Lung (tissue), 12 donors: ENCODE measurements around the gene TSEN15. TPM values are rescaled to one million over a fixed set of nuclear protein-coding genes. Genes with fewer than 3 reads are reported as not detected.

Experiments used
- ATAC-seq: fragments of 200-7000 bp; cut with Tn5 transposase; one replicate; pipeline ENCODE4 v1.9.1; 2020; ENCODE audit warnings: moderate number of reproducible peaks; ENCODE audit not compliant: insufficient read depth, low FRiP score
- DNase-seq, 3 donors: peaks; one replicate each; pipeline ENCODE4 v3.0.0-alpha.2; 2013 to 2017
- H3K27ac ChIP-seq, 2 donors: one replicate each; pipeline ENCODE4 v1.5.1; 2013; ENCODE audit warnings: mild to moderate bottlenecking in 2 of 2, moderate library complexity in 2 of 2, control low read depth in 1 of 2, inconsistent platforms in 1 of 2, low read depth in 1 of 2, low read length in 1 of 2
- H3K27me3 ChIP-seq, 3 donors: one replicate each; pipeline ENCODE4 v1.5.1; 2013; ENCODE audit warnings: low read length in 2 of 3; ENCODE audit not compliant: control insufficient read depth in 3 of 3, insufficient read depth in 3 of 3
- H3K36me3 ChIP-seq, 4 donors: one replicate each; pipeline ENCODE4 v1.5.1; 2013; ENCODE audit warnings: low read length in 4 of 4, mild to moderate bottlenecking in 1 of 4, moderate library complexity in 1 of 4; ENCODE audit not compliant: control insufficient read depth in 4 of 4, insufficient read depth in 4 of 4
- H3K4me1 ChIP-seq, 5 donors: one replicate each; pipeline ENCODE4 v1.5.1; 2013; ENCODE audit warnings: low read length in 5 of 5, mild to moderate bottlenecking in 2 of 5, moderate library complexity in 1 of 5; ENCODE audit not compliant: control insufficient read depth in 5 of 5, insufficient read depth in 5 of 5
- H3K4me3 ChIP-seq: one replicate; pipeline ENCODE4 v1.5.1; 2013; ENCODE audit warnings: mild to moderate bottlenecking, control low read depth, moderate library complexity
- H3K9ac ChIP-seq, 2 donors: one replicate each; pipeline ENCODE4 v1.5.1; 2013; ENCODE audit warnings: low read length in 2 of 2, control low read depth in 1 of 2; ENCODE audit not compliant: insufficient read depth in 1 of 2
- H3K9me3 ChIP-seq, 4 donors: one replicate each; pipeline ENCODE4 v1.5.1; 2013; ENCODE audit warnings: low read length in 3 of 4, mild to moderate bottlenecking in 1 of 4, moderate library complexity in 1 of 4; ENCODE audit not compliant: control insufficient read depth in 4 of 4, insufficient read depth in 3 of 4
- WGBS, 2 donors: extraction: QIAGEN DNeasy Blood & Tissue Kit; methylation state at CpG; one replicate each; pipeline ENCODE4 v1.1.7; 2013; 5-methylcytosine and 5-hydroxymethylcytosine counted together
- polyA plus RNA-seq, 2 donors: library from polyadenylated mRNA; stranded (reverse); fragments of 200-250 nt; gene quantifications; one replicate each; pipeline ENCODE4 v1.2.1, GENCODE V29; 2013
- total RNA-seq, 2 donors: library from RNA; depleted of rRNA in 1 of 2; stranded (reverse); fragments of >200 nt in 1 of 2; gene quantifications; one replicate each; pipeline ENCODE4 v1.2.1, GENCODE V29; 2014 to 2021
- TF ChIP-seq, protein P1 (sequence below): IDR thresholded peaks from 2 replicates; pipeline ENCODE4 v1.5.1; 2012; ENCODE audit warnings: mild to moderate bottlenecking; ENCODE audit errors: control extremely low read depth, extremely low read depth
- donor health status: control.
- donor health status: control.
- donor health status: Bipolar disorder and iron deficiency.
- donor health status: healthy.
- donor health status: DM: yes; HTN: yes; CAD: no.

The TSEN15 gene
- total and polyA plus RNA-seq, 4 donors = 18.8 to 32.8 (median 31.1) TPM

DNA sequence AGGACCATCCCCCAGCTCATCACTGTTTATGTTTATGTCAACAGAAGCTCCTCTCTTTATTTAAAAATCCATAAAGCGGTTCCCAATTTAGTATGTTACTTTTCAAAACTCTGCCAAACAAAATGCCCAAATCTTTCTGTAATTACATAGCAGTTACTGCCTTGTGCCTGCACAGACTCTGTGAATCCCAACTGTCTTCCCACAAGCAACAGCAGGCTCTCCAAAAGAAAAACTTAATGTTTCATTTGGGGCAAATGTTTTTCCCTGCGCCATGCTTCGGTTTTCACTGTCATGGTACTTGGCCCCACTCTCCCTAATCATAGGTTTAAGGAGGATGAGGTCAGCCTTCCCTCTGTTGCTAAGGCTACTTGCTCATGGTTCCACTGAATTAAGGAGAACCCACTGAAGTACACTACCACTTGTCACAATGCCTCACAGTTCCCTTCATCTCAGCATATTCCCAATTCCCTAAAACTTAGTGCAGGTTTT lies 18.6 kb upstream of the TSEN15 start:
- Histone ChIP-seq H3K27ac (no peak overlapping the region), H3K27me3 (peaks cover 0 to 38% (median 9%) of the 10 kb centered on the region in 3 donors), H3K4me3 (no peak overlapping the region), H3K36me3 (no peaks in the 10 kb centered on the region), H3K9ac (no peak overlapping the region), H3K4me1 (peaks cover 0 to 25% (median 7%) of the 10 kb centered on the region in 5 donors), H3K9me3 (no peaks in the 10 kb centered on the region)
- WGBS, 2 donors = 89 to 93% methylated on average over 3 of the region's 3 CpGs
- ATAC-seq (no peak), DNase-seq (no peak)
- TF ChIP-seq, protein P1, sequence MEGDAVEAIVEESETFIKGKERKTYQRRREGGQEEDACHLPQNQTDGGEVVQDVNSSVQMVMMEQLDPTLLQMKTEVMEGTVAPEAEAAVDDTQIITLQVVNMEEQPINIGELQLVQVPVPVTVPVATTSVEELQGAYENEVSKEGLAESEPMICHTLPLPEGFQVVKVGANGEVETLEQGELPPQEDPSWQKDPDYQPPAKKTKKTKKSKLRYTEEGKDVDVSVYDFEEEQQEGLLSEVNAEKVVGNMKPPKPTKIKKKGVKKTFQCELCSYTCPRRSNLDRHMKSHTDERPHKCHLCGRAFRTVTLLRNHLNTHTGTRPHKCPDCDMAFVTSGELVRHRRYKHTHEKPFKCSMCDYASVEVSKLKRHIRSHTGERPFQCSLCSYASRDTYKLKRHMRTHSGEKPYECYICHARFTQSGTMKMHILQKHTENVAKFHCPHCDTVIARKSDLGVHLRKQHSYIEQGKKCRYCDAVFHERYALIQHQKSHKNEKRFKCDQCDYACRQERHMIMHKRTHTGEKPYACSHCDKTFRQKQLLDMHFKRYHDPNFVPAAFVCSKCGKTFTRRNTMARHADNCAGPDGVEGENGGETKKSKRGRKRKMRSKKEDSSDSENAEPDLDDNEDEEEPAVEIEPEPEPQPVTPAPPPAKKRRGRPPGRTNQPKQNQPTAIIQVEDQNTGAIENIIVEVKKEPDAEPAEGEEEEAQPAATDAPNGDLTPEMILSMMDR = no peak

GRCh38 chr1:184033711-184034167 lies 17.8 kb upstream of the TSEN15 start:
- TF ChIP-seq, protein P1 = no peak
- 70 to 81% methylated on average over 2 of the region's 2 CpGs for whole genome bisulfite sequencing, 2 donors
- DNase-seq = no peak
- no peaks in the 10 kb centered on the region for H3K36me3 ChIP-seq
- peaks cover 0 to 44% (median 9%) of the 10 kb centered on the region in 3 donors for H3K27me3 ChIP-seq
- H3K9ac ChIP-seq = no peak overlapping the region
- peaks cover 0 to 17% (median 5%) of the 10 kb centered on the region in 5 donors for H3K4me1 ChIP-seq
- ATAC-seq = no peak
- no peak overlapping the region for H3K4me3 ChIP-seq
- no peak overlapping the region for H3K27ac ChIP-seq
- no peaks in the 10 kb centered on the region for H3K9me3 ChIP-seq

DNA sequence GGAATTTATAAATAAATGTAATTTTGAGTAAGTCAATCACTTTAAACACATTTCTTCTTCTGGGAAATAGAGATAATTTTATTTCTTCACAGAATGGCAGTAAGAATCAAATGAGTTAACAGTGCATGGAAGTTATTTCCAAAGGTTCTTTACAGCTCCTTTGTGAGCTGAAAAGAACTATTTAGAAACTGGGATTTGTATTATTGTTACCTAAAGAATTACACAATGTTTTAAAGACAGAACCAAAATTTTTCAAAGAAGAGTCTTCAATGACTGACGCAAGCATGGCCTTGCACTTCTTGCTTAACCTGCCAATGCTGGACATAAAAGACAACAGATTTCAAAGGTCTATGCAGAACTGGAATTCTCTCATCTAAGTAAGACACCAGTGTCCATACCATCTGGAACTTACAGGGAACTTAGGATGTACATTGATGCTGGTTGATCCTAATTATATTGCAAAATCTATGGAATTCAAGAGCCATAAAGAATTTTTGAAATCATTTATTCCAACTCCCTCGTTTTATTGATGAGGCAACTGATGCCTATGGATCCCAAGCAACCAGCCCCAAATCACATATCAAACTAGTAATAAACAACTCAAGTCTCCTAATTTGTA lies 16.7 kb upstream of the TSEN15 start:
- no peak overlapping the region for H3K4me3 ChIP-seq
- H3K36me3 ChIP-seq = no peaks in the 10 kb centered on the region
- no peak overlapping the region for H3K9ac ChIP-seq
- H3K4me1 ChIP-seq = peaks cover 0 to 16% (median 5%) of the 10 kb centered on the region in 5 donors
- DNase-seq (no peak), ATAC-seq (no peak)
- peaks cover 0 to 52% (median 15%) of the 10 kb centered on the region in 3 donors for H3K27me3 ChIP-seq
- no peak overlapping the region for H3K27ac ChIP-seq
- 81 to 91% methylated on average over 2 of the region's 2 CpGs for WGBS, 2 donors
- TF ChIP-seq, protein P1 = no peak
- no peaks in the 10 kb centered on the region for H3K9me3 ChIP-seq
